Activated CD8-positive, alpha-beta T cell treated with anti-CD3 and anti-CD28 coated beads for 36 hours (primary cell): ENCODE results near the gene NKD1. TPM values are rescaled to one million over a fixed set of nuclear protein-coding genes. Genes with fewer than 3 reads are reported as not detected.
A peak's percentile ranks its signal among the peaks of the same experiment; 100 is the strongest.

ENCODE experiments used
- ATAC-seq: fragments of 200-7000 bp; cut with Tn5 transposase; one replicate; pipeline ENCODE4 v1.10.0; 2021; ENCODE audit warnings: mild to moderate bottlenecking, moderate library complexity
- CTCF ChIA-PET: fragments of 350-600 bp; sonication (Branson Sonifier 250); formaldehyde crosslinking; loops from one replicate; lab custom pipeline; 2021; ENCODE audit warnings: antibody characterized with exemption; lab: Charles Lee
- POLR2A ChIA-PET: fragments of 350-600 bp; sonication (Branson Sonifier 250); formaldehyde crosslinking; loops from one replicate; lab custom pipeline; 2021; ENCODE audit warnings: antibody characterized with exemption; lab: Charles Lee
- DNase-seq: peaks from one replicate; pipeline ENCODE4 v3.0.0-alpha.2; 2020
- H3K27ac Mint-ChIP-seq: one replicate; pipeline ENCODE4 v1.8.0; 2021; ENCODE audit warnings: mild to moderate bottlenecking, mixed read lengths
- H3K27me3 Mint-ChIP-seq: one replicate; pipeline ENCODE4 v1.8.0; 2021; ENCODE audit warnings: mixed read lengths
- H3K36me3 Mint-ChIP-seq: one replicate; pipeline ENCODE4 v1.8.0; 2021; ENCODE audit warnings: low read depth, mixed read lengths
- H3K4me1 Mint-ChIP-seq: one replicate; pipeline ENCODE4 v1.8.0; 2021; ENCODE audit warnings: low read depth, mixed read lengths
- H3K4me3 Mint-ChIP-seq: one replicate; pipeline ENCODE4 v1.8.0; 2021; ENCODE audit warnings: mild to moderate bottlenecking, moderate library complexity, mixed read lengths
- H3K9me3 Mint-ChIP-seq: one replicate; pipeline ENCODE4 v1.8.0; 2021; ENCODE audit warnings: mixed read lengths
- CTCF ChIP-seq: fragments of 200-600 bp; IDR thresholded peaks from one replicate; pipeline ENCODE4 v1.8.0; 2022; ENCODE audit warnings: antibody characterized with exemption, mild to moderate bottlenecking
- intact Hi-C: fragments of 100-400 bp; cut with micrococcal nuclease; formaldehyde crosslinking; loops from one replicate; pipeline ENCODE4 v1.10.0; 2022
- total RNA-seq, 2 experiments: library from RNA; stranded (reverse); gene quantifications; one replicate each; pipeline ENCODE4 v1.2.3, GENCODE V29; 2021

The NKD1 gene
- total RNA-seq, 2 experiments from 2014 or later = 1.9 to 3.6 TPM

DNA sequence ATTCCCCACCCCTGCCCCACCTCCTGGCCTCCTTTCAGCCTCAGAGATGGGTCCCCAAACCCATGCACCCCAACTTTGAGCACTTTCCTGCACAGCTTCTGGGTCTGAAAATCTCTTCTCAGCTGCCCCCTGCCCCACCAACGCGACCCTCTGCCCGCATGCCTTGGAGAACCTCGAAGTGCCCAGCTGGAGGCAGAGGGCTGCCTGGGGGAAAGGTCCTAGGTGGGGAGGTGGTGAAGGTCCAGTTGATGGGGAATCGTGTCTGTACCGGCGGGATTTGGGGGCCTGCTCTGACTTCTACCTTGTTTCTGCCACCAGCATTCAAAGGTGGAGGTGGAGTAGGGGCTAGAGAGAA is 1.3 kb downstream of the NKD1 start:
- peaks cover 9% of the 10 kb centered on the region for H3K4me1 Mint-ChIP-seq
- intact Hi-C loops = no loop called here
- POLR2A ChIA-PET = no interaction called here
- peaks cover 3% of the 10 kb centered on the region for H3K27me3 Mint-ChIP-seq
- ATAC-seq (no peak), DNase-seq (no peak)
- CTCF ChIA-PET = interaction anchor here (0.6 kb wide), 1 partner anchor 195 kb away, joined by 4 read pairs; no protein-coding TSS in a partner anchor
- H3K27ac Mint-ChIP-seq = no peak overlapping the region
- TF ChIP-seq CTCF = no peak
- no peaks in the 10 kb centered on the region for H3K9me3 Mint-ChIP-seq
- H3K36me3 Mint-ChIP-seq = no peaks in the 10 kb centered on the region
- H3K4me3 Mint-ChIP-seq = peak overlapping the region; percentile 34

- DNase-seq (peak; percentile 27), ATAC-seq (no peak)
- Mint-ChIP-seq H3K9me3 (no peaks in the 10 kb centered on the region), H3K4me3 (peak overlapping the region; percentile 34), H3K27ac (no peak overlapping the region), H3K4me1 (peaks cover 9% of the 10 kb centered on the region), H3K36me3 (no peaks in the 10 kb centered on the region), H3K27me3 (peaks cover 3% of the 10 kb centered on the region)
- ChIA-PET POLR2A (no interaction called here), CTCF (interaction anchor here (0.6 to 1.2 kb wide), 5 partner anchors 10 to 223 kb away, joined by 3 to 4 read pairs (median 3); no protein-coding TSS in a partner anchor)
- no peak for TF ChIP-seq CTCF
- intact Hi-C loops = no loop called here
Observed at GRCh38 chr16:50550035-50550434, 1.8 kb downstream of the NKD1 start.

DNA sequence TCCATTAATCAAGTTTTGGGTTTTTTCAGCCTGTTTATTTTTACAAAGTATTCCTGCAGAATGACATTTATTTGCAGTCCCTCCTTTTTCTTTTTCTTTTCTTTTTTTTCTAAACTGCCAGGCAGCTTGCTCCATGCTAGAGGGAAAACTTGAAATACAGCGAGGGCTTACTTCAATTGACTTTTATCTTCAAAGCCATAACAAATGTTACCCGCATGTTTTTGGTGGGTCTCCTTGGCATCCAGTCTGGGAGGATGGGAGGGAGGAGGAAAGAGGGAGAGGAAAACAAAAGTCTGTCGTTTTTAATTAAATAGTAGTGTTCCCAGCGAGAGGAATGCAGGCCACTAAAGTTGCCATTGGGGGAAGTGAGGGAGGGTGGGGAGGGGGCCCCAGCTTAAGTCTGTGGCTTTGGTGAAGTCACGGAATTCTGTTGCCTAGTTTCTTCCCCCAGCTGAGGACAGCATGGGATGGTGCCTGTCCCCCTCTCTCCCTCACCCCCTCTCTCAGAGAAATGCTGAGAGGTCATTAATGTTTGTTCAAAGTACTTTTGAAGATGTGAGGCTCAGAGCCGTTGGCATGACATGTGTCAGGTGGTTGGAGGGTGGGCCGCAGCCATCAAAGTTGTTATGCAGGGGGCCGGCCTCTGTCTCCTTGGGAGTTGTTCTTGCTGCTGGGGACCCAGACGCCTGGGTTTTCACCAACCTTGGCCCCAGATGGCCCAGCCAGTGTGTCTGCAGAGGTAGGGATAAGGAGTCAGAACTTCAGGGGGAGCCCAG is 2.9 kb downstream of the NKD1 start:
- TF ChIP-seq CTCF = no peak

GRCh38 chr16:50552476-50553101 is 4.4 kb downstream of the NKD1 start:
- DNase-seq (no peak), ATAC-seq (no peak)
- ChIA-PET CTCF (no interaction called here), POLR2A (no interaction called here)
- no peak for TF ChIP-seq CTCF
- peaks cover 5% of the 10 kb centered on the region for H3K36me3 Mint-ChIP-seq
- intact Hi-C loops = no loop called here
- peaks cover 9% of the 10 kb centered on the region for H3K4me1 Mint-ChIP-seq
- H3K4me3 Mint-ChIP-seq = no peak overlapping the region
- H3K27ac Mint-ChIP-seq = no peak overlapping the region
- no peaks in the 10 kb centered on the region for H3K9me3 Mint-ChIP-seq
- H3K27me3 Mint-ChIP-seq = peaks cover 3% of the 10 kb centered on the region

More for the DNA sequence above, 2.9 kb downstream of the NKD1 start:
- ChIA-PET POLR2A (interaction anchor here (0.7 kb wide), 1 partner anchor 10 kb away, joined by 3 read pairs; no protein-coding TSS in a partner anchor), CTCF (interaction anchor here (0.9 to 1.2 kb wide), 4 partner anchors 11 to 224 kb away, joined by 3 to 4 read pairs (median 3); no protein-coding TSS in a partner anchor)
- Mint-ChIP-seq H3K9me3 (no peaks in the 10 kb centered on the region), H3K4me3 (no peak overlapping the region), H3K36me3 (no peaks in the 10 kb centered on the region), H3K4me1 (peaks cover 9% of the 10 kb centered on the region), H3K27ac (no peak overlapping the region), H3K27me3 (peaks cover 3% of the 10 kb centered on the region)
- no peak for ATAC-seq
- intact Hi-C loops = no loop called here
- DNase-seq = no peak

- H3K27ac Mint-ChIP-seq = no peak overlapping the region
- DNase-seq (no peak), ATAC-seq (no peak)
- H3K36me3 Mint-ChIP-seq = peaks cover 5% of the 10 kb centered on the region
- ChIA-PET CTCF (no interaction called here), POLR2A (no interaction called here)
- peaks cover 9% of the 10 kb centered on the region for H3K4me1 Mint-ChIP-seq
- H3K27me3 Mint-ChIP-seq = peaks cover 3% of the 10 kb centered on the region
- no peaks in the 10 kb centered on the region for H3K9me3 Mint-ChIP-seq
- no peak overlapping the region for H3K4me3 Mint-ChIP-seq
- TF ChIP-seq CTCF = no peak
- intact Hi-C loops = no loop called here
Observed at GRCh38 chr16:50553182-50553710, 5.0 kb downstream of the NKD1 start.
